GM12801 (cell line): ENCODE measurements around the gene CREB5.

Source experiments
- TF ChIP-seq, protein P1 (sequence below): IDR thresholded peaks from one replicate; pipeline ENCODE4 v1.5.1; 2011; ENCODE audit warnings: control low read depth; ENCODE audit not compliant: insufficient read length; ENCODE audit errors: extremely low read depth

CREB5 gene

DNA sequence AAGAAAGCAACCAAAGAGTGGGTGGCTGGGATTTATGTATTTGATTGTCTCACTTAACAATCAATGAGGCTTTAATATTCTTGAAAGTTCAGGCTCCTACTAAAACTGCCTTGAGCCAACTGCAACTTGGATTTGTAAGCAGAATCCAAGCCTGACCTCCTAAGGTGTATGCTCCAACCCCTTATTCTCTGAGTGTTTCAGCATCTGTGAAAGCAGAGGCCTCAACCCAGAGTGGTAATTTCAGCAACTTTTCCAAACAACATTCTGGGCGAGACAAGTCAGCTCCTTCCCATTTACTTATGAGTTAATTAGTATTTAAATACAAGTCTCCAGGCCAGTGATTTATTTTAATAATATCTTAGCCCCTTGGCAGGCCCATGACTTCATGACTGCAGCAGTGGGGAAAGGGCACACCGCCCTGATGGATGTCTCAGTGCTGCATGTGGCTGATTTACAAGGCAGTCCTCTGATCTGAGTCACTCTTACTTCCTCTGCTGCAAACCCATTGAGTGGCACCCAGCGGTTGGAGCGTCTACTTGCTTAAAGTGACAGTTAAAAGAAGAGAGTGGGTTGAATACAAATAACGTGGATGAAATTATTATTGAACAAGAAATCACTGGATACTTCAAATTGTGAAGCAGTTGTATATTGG is 336.7 kb downstream of the CREB5 start:
- TF ChIP-seq, protein P1, sequence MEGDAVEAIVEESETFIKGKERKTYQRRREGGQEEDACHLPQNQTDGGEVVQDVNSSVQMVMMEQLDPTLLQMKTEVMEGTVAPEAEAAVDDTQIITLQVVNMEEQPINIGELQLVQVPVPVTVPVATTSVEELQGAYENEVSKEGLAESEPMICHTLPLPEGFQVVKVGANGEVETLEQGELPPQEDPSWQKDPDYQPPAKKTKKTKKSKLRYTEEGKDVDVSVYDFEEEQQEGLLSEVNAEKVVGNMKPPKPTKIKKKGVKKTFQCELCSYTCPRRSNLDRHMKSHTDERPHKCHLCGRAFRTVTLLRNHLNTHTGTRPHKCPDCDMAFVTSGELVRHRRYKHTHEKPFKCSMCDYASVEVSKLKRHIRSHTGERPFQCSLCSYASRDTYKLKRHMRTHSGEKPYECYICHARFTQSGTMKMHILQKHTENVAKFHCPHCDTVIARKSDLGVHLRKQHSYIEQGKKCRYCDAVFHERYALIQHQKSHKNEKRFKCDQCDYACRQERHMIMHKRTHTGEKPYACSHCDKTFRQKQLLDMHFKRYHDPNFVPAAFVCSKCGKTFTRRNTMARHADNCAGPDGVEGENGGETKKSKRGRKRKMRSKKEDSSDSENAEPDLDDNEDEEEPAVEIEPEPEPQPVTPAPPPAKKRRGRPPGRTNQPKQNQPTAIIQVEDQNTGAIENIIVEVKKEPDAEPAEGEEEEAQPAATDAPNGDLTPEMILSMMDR, result no peak

DNA sequence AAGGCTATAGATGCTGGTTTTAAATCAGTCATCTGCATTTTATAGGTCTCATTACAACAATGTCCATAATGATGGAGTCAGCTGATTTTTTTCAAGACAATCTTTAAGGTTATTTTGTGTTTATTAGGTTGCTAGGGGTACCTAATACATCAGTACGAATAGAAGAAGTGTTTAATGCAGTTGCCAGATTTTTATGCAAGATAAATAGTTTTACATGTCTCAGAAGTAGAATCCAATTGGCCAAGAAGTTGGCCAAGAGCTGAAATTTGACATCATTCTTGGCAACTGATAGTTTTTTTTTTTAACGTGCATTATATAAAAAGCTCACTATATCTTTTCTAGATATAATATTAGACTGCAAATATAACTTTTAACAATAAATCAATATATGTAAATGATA is 337.3 kb downstream of the CREB5 start:
- TF ChIP-seq, protein P1, result no peak

DNA sequence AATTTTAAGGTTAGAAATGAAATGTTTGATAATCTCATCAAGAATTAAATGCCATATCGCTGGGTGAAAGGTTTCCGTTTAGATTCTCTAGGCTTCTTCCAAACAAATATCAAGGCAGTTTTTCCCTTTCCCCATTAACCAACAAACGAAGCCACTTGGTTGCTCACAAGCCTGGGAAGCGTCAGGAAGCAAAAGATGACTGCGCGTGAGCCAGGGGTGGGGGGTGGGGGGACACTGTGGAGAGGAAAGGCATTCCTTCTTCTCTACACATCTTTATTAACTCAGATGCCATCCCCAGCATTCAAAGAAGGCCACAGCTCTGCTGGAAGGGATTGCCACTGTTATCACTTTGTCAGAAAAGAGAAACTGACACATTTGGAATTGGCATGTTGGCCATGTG is 338.7 kb downstream of the CREB5 start:
- TF ChIP-seq, protein P1, result no peak

DNA sequence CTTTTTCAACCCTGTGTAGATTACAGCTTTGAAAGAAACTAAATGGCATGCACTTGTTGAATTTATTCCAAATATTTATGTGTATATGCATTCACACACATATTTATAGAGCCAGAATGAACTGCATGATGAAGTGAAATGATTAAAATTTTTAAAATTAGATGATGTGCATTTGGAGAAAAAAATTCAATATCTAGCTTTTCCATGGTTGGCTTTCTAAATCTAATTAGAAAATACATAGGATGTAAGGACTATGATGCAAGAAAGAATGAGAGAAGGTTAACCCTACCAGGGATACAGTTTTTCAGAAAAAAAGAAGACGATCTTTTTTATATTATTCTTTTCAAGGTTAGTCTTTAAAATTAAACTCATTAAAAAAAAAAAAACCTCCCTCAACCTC is 341.3 kb downstream of the CREB5 start:
- TF ChIP-seq, protein P1, result no peak

- TF ChIP-seq, protein P1, result no peak
These were observed 341.7 kb downstream of the CREB5 start for GRCh38 chr7:28754027-28754426.

- TF ChIP-seq, protein P1, result no peak
These were observed 342.1 kb downstream of the CREB5 start for GRCh38 chr7:28754447-28754846.

DNA sequence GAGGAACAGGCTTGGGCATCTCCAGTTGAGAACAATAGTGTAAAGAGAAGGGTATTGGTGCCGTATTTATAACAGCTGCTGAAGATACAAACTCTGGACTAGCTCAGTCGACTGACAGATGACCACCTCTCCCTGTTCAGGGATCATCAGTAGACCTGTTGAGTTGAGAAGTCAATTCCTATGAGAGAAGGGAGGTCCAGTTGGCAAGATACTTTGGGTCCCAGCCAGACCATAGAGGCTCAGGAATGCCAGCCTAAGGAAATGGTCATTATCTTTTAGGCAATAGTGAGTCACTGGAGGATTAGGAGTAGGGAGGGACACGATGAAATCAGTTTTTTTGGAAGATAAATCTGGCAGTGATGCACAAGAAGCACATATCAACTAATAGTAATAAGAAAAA is 342.9 kb downstream of the CREB5 start:
- TF ChIP-seq, protein P1, result no peak
